Spinal cord (tissue), 10 donors: ENCODE measurements around the gene SLC5A4. TPM values are rescaled to one million over a fixed set of nuclear protein-coding genes. Genes with fewer than 3 reads are reported as not detected.

Source experiments
- DNase-seq, 6 donors: peaks; one replicate each; pipeline versions ENCODE4 v3.0.0 to v3.0.0-alpha.2; 2013 to 2015; ENCODE audit warnings: low spot score in 6 of 6, low read depth in 4 of 6
- H3K27ac ChIP-seq: one replicate; pipeline ENCODE4 v1.5.1; 2013; ENCODE audit warnings: low read depth, low read length, control low read depth
- H3K27me3 ChIP-seq: one replicate; pipeline ENCODE4 v1.6.1; 2013; ENCODE audit warnings: low read length; ENCODE audit not compliant: control insufficient read depth, insufficient read depth
- H3K36me3 ChIP-seq: one replicate; pipeline ENCODE4 v1.6.1; 2013; ENCODE audit warnings: low read length; ENCODE audit not compliant: control insufficient read depth, insufficient read depth
- H3K4me1 ChIP-seq: one replicate; pipeline ENCODE4 v1.6.1; 2013; ENCODE audit warnings: low read length; ENCODE audit not compliant: control insufficient read depth, insufficient read depth
- H3K4me3 ChIP-seq: one replicate; pipeline ENCODE4 v1.5.1; 2013; ENCODE audit warnings: low read depth, low read length, control low read depth
- H3K9me3 ChIP-seq: one replicate; pipeline ENCODE4 v1.6.1; 2013; ENCODE audit warnings: low read length; ENCODE audit not compliant: control insufficient read depth, insufficient read depth
- WGBS: methylation state at CpG from one replicate; pipeline ENCODE4 v1.1.5; 2013; ENCODE audit warnings: missing lambda C conversion rate; ENCODE audit not compliant: insufficient coverage; 5-methylcytosine and 5-hydroxymethylcytosine counted together
- polyA plus RNA-seq, 2 donors: library from polyadenylated mRNA; unstranded; fragments of 120-200 nt; gene quantifications; one replicate each; pipeline ENCODE4 v1.2.1, GENCODE V29; 2013; ENCODE audit not compliant: insufficient read length in 2 of 2
- total RNA-seq, 2 donors: library from RNA; depleted of rRNA in 1 of 2; stranded (reverse); fragments of 120-200 nt in 1 of 2; fragments of >200 nt in 1 of 2; gene quantifications; one replicate each; pipeline versions ENCODE4 v1.2.3 to v1.2.4, GENCODE V29; 2013 to 2014
- donor health status: healthy.

Gene SLC5A4
- total and polyA plus RNA-seq, 4 donors, result 0.59 to 1.1 (median 0.85) TPM

- no peak overlapping the region for H3K4me3 ChIP-seq
- 80% methylated on average over 1 of the region's 10 CpGs for WGBS
- H3K9me3 ChIP-seq, result no peaks in the 10 kb centered on the region
- no peak overlapping the region for H3K27ac ChIP-seq
- H3K36me3 ChIP-seq, result no peaks in the 10 kb centered on the region
- no peaks in the 10 kb centered on the region for H3K27me3 ChIP-seq
- no peak for DNase-seq
- no peaks in the 10 kb centered on the region for H3K4me1 ChIP-seq
Observed at GRCh38 chr22:32216911-32217310, 38.2 kb downstream of the SLC5A4 start.

- Histone ChIP-seq H3K27ac (no peak overlapping the region), H3K9me3 (no peaks in the 10 kb centered on the region), H3K4me3 (no peak overlapping the region), H3K36me3 (peaks cover 5% of the 10 kb centered on the region), H3K4me1 (peaks cover 10% of the 10 kb centered on the region), H3K27me3 (no peaks in the 10 kb centered on the region)
- WGBS, result 82% methylated on average over 5 of the region's 7 CpGs
- no peak for DNase-seq
Observed at GRCh38 chr22:32211011-32211410, 44.1 kb downstream of the SLC5A4 start.

- Histone ChIP-seq H3K36me3 (peaks cover 5% of the 10 kb centered on the region), H3K9me3 (no peaks in the 10 kb centered on the region), H3K4me1 (peaks cover 31% of the 10 kb centered on the region), H3K27ac (no peak overlapping the region), H3K4me3 (no peak overlapping the region), H3K27me3 (peaks cover 7% of the 10 kb centered on the region)
- WGBS, result 84% methylated on average over 3 of the region's 3 CpGs
- no peak for DNase-seq
Observed at GRCh38 chr22:32208681-32209080, 46.5 kb downstream of the SLC5A4 start.

GRCh38 chr22:32207971-32208480, 47.1 kb downstream of the SLC5A4 start:
- H3K27ac ChIP-seq, result no peak overlapping the region
- no peaks in the 10 kb centered on the region for H3K9me3 ChIP-seq
- peaks cover 5% of the 10 kb centered on the region for H3K36me3 ChIP-seq
- DNase-seq, result no peak
- H3K27me3 ChIP-seq, result peaks cover 14% of the 10 kb centered on the region
- WGBS, result 77% methylated on average over 4 of the region's 4 CpGs
- H3K4me3 ChIP-seq, result no peak overlapping the region
- H3K4me1 ChIP-seq, result peaks cover 38% of the 10 kb centered on the region

- Histone ChIP-seq H3K27me3 (peaks cover 18% of the 10 kb centered on the region), H3K9me3 (no peaks in the 10 kb centered on the region), H3K27ac (no peak overlapping the region), H3K4me3 (no peak overlapping the region), H3K36me3 (peaks cover 5% of the 10 kb centered on the region), H3K4me1 (peaks cover 47% of the 10 kb centered on the region)
- 89% methylated on average over 21 of the region's 22 CpGs for WGBS
- DNase-seq, result peak in 1 of 6 donors; percentile 23
Observed at GRCh38 chr22:32206774-32207758, 48.1 kb downstream of the SLC5A4 start.

- Histone ChIP-seq H3K9me3 (no peaks in the 10 kb centered on the region), H3K27ac (no peak overlapping the region), H3K36me3 (peaks cover 5% of the 10 kb centered on the region), H3K4me1 (peaks cover 47% of the 10 kb centered on the region), H3K27me3 (peaks cover 18% of the 10 kb centered on the region), H3K4me3 (no peak overlapping the region)
- 95% methylated on average over 25 of the region's 30 CpGs for WGBS
- DNase-seq, result no peak
Observed at GRCh38 chr22:32205974-32206773, 49.0 kb downstream of the SLC5A4 start.

- peaks cover 47% of the 10 kb centered on the region for H3K4me1 ChIP-seq
- H3K27ac ChIP-seq, result no peak within 1 kb of the TSS
- 81% methylated on average over 35 of the region's 41 CpGs for WGBS
- peak in 3 of 6 donors; percentile 16 to 95 (median 24) for DNase-seq
- H3K9me3 ChIP-seq, result no peaks in the 10 kb centered on the region
- peak within 1 kb of the TSS; percentile 21 for H3K4me3 ChIP-seq
- peaks cover 18% of the 10 kb centered on the region for H3K27me3 ChIP-seq
- H3K36me3 ChIP-seq, result peaks cover 5% of the 10 kb centered on the region
Observed at GRCh38 chr22:32204856-32205722, 50.1 kb downstream of the SLC5A4 start, which contains the start of gene RFPL2. RFPL2 (minus strand) TSS chr22:32205073; CDS start chr22:32202451, 2,622 bp downstream.

GRCh38 chr22:32204040-32204855, 50.9 kb downstream of the SLC5A4 start:
- peak in 2 of 6 donors; percentile 20 to 79 for DNase-seq
- H3K4me3 ChIP-seq, result peak overlapping the region; percentile 21
- peaks cover 18% of the 10 kb centered on the region for H3K27me3 ChIP-seq
- no peaks in the 10 kb centered on the region for H3K9me3 ChIP-seq
- H3K36me3 ChIP-seq, result peaks cover 5% of the 10 kb centered on the region
- peaks cover 51% of the 10 kb centered on the region for H3K4me1 ChIP-seq
- 48% methylated on average over 39 of the region's 42 CpGs for WGBS
- H3K27ac ChIP-seq, result no peak overlapping the region
